Thoracic aorta (tissue), 2 donors: ENCODE results near the gene TRHDE. TPM values are rescaled to one million over a fixed set of nuclear protein-coding genes. Genes with fewer than 3 reads are reported as not detected.

Experiments used
- ATAC-seq: fragments of 150-250 bp; one replicate; pipeline ENCODE4 v1.8.0; 2017; ENCODE audit warnings: low read depth; ENCODE audit not compliant: insufficient number of reproducible peaks, low FRiP score
- DNase-seq: peaks from one replicate; pipeline ENCODE4 v3.0.0-alpha.2; 2020; ENCODE audit warnings: low spot score
- H3K27ac ChIP-seq, 2 donors: fragments of 200-600 bp; sonication (generic); 1 replicate in 1 of 2; 2 replicates in 1 of 2; pipeline ENCODE4 v1.5.1; 2016; ENCODE audit warnings: mild to moderate bottlenecking in 2 of 2, moderate library complexity in 2 of 2
- H3K27me3 ChIP-seq: fragments of 200-600 bp; sonication (generic); replicated peaks from 2 replicates; pipeline ENCODE4 v1.6.0; 2016; ENCODE audit warnings: mild to moderate bottlenecking; ENCODE audit not compliant: insufficient read depth
- H3K36me3 ChIP-seq: fragments of 200-600 bp; sonication (generic); one replicate; pipeline ENCODE4 v1.5.1; 2016
- H3K4me1 ChIP-seq, 2 donors: fragments of 200-600 bp; sonication (generic); 1 replicate in 1 of 2; 2 replicates in 1 of 2; pipeline versions ENCODE4 v1.5.1 to v1.6.0; 2016; ENCODE audit warnings: low read depth in 2 of 2, mild to moderate bottlenecking in 1 of 2; ENCODE audit not compliant: control insufficient read depth in 1 of 2
- H3K4me3 ChIP-seq: fragments of 200-600 bp; sonication (generic); 2 replicates; pipeline ENCODE4 v1.5.1; 2016; ENCODE audit warnings: mild to moderate bottlenecking
- H3K9me3 ChIP-seq: fragments of 200-600 bp; sonication (generic); 2 replicates; pipeline ENCODE4 v1.5.1; 2016
- CTCF ChIP-seq: fragments of 200-600 bp; sonication (generic); IDR thresholded peaks from one replicate; pipeline ENCODE4 v1.5.1; 2019; ENCODE audit warnings: antibody characterized with exemption
- total RNA-seq, 2 donors: library from RNA; depleted of rRNA; stranded (reverse); fragments of >200 nt; gene quantifications; one replicate each; pipeline versions ENCODE4 v1.1.0 to v1.2.3, GENCODE V29; 2016

Gene TRHDE
- total RNA-seq, 2 donors from 2014 or later: 3.5 to 3.7 TPM

- H3K4me3 ChIP-seq: no peak overlapping the region
- TF ChIP-seq CTCF: no peak
- no peaks in the 10 kb centered on the region for H3K9me3 ChIP-seq
- H3K27me3 ChIP-seq: no peaks in the 10 kb centered on the region
- DNase-seq: no peak
- no peaks in the 10 kb centered on the region for H3K36me3 ChIP-seq
- H3K27ac ChIP-seq: no peak overlapping the region
- ATAC-seq: no peak
- H3K4me1 ChIP-seq: no peaks in the 10 kb centered on the region
Observed at GRCh38 chr12:72570601-72571000, 298.4 kb downstream of the TRHDE start.

- no peak overlapping the region for H3K4me3 ChIP-seq
- H3K36me3 ChIP-seq: no peaks in the 10 kb centered on the region
- no peaks in the 10 kb centered on the region for H3K27me3 ChIP-seq
- DNase-seq (no peak), ATAC-seq (no peak)
- H3K4me1 ChIP-seq: no peaks in the 10 kb centered on the region
- H3K9me3 ChIP-seq: no peaks in the 10 kb centered on the region
- no peak overlapping the region for H3K27ac ChIP-seq
- TF ChIP-seq CTCF: no peak
Observed at GRCh38 chr12:72574138-72574537, 302.0 kb downstream of the TRHDE start.

GRCh38 chr12:72578327-72578726 is 306.2 kb downstream of the TRHDE start:
- H3K27ac ChIP-seq: no peak overlapping the region

GRCh38 chr12:72586456-72586855 is 314.3 kb downstream of the TRHDE start:
- Histone ChIP-seq H3K9me3 (no peaks in the 10 kb centered on the region), H3K27ac (no peak overlapping the region), H3K27me3 (no peaks in the 10 kb centered on the region), H3K36me3 (no peaks in the 10 kb centered on the region), H3K4me3 (no peak overlapping the region), H3K4me1 (no peaks in the 10 kb centered on the region)
- no peak for ATAC-seq
- DNase-seq: no peak
- no peak for TF ChIP-seq CTCF

More at GRCh38 chr12:72578327-72578726, 306.2 kb downstream of the TRHDE start:
- ATAC-seq: no peak
- H3K36me3 ChIP-seq: no peaks in the 10 kb centered on the region
- no peaks in the 10 kb centered on the region for H3K4me1 ChIP-seq
- no peaks in the 10 kb centered on the region for H3K9me3 ChIP-seq
- TF ChIP-seq CTCF: no peak
- no peaks in the 10 kb centered on the region for H3K27me3 ChIP-seq
- no peak overlapping the region for H3K4me3 ChIP-seq
- DNase-seq: no peak

- DNase-seq: no peak
- TF ChIP-seq CTCF: no peak
- no peaks in the 10 kb centered on the region for H3K36me3 ChIP-seq
- no peak overlapping the region for H3K4me3 ChIP-seq
- H3K27me3 ChIP-seq: no peaks in the 10 kb centered on the region
- H3K9me3 ChIP-seq: no peaks in the 10 kb centered on the region
- H3K4me1 ChIP-seq: no peaks in the 10 kb centered on the region
- no peak for ATAC-seq
- H3K27ac ChIP-seq: no peak overlapping the region
Observed at GRCh38 chr12:72602581-72602980, 330.4 kb downstream of the TRHDE start.
